Measurements from ENCODE around the gene PKMYT1. TPM values are rescaled to one million over a fixed set of nuclear protein-coding genes. Genes with fewer than 3 reads are reported as not detected.

PKMYT1 gene
- total RNA-seq, 1 donor from 2014 or later = 107 TPM

DNA sequence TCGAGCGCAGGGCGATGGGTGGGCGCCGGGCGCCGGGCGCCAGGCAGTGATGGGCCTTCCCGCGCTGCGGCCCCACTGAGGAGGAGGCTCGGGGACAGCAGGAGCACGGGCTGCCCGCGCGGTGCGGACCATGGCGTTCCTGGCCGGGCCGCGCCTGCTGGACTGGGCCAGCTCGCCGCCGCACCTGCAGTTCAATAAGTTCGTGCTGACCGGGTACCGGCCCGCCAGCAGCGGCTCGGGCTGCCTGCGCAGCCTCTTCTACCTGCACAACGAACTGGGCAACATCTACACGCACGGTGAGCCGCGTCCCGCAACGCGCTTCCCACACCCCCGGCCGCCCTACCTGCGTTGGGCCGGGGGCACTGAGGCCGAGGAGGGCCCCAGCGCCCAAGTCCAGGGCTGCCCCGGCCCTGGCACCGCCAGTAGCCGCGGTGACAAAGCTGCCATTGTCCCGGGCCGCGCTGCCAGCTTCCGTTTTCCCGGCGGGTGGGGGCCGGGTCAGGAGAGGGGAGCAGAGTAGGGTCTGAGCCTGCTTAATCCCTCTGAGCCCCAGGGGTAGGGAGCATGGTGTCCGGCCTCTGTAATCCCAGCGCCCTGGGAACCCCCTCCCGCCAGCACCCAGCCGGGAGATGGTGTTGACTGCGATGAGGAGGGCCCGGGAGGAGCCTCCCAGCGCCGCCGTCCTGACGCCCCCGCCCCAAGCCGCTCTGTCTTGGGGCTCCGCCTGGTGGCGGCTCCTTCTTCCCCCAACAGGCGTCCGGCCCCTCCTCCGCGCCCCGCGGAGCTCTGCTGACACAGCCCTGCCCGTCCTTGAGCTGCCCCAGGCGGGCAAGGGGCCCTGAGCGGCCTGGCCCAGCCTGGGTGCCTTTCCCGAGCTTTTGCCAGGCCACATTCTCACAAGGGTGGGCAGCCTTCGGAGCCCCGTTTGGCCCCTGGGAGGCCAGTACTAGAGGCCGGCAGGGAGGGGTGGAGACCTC is 10.4 kb downstream of the PKMYT1 start:
- peak overlapping the region; percentile 82 for H3K4me3 ChIP-seq (ENCODE audit: low read depth, low read length)
- peak; percentile 54 for TF ChIP-seq CTCF (conservative IDR thresholded peaks at IDR 0.05; ENCODE audit: low read depth, low read length)
- no peak for DNase-seq (ENCODE audit: low read depth)

DNA sequence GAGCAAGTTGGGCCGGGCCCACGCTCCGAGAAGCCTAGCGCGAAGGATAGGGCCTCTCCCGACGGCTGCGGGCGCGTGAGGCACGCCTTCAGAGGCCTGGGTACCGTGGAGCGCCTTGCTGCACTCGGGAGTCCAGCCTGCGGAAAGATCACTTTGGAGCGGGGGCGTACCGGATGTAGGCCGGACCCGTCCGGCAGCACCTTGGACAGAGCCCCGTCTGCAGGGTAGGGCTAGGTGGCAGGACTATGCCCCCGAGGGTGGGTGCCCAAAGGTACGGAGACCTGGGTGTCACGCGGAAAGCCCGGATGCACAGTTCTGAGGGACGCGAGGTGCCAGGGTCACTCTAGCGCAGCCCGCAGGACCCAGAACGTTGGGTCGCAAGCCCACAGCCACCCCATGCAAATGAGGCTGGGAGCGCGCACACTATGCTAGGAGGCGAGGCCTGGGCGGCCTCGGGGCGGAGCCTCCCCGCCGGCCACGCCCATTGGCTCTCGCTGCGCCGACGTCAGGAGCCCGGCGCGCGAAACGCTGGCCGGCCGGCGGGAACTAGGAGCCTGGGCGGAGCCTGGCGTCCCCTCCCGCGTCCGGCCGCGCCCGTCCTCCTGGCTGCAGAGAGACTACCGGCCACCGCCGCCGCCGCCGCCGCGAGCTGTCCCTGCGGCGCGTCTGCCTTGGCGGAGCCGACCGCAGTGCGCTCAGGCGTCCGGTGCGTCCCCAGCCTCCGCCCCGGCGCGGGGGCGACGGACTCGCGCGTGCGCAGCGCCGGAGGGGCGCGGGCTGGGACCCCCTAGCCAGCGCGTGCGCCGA is 11.3 kb downstream of the PKMYT1 start, which contains the start of gene PAQR4:
Gene PAQR4 (plus strand): TSS at position 611 of the 807 bp plus-strand sequence. CDS start 327 bp downstream, outside the sequence.
- peak within 1 kb of the TSS; percentile 82 for H3K4me3 ChIP-seq (ENCODE audit: low read depth, low read length)
- no peak for TF ChIP-seq CTCF (conservative IDR thresholded peaks at IDR 0.05; ENCODE audit: low read depth, low read length)
- DNase-seq (ENCODE audit: low read depth) = peak; percentile 25

DNA sequence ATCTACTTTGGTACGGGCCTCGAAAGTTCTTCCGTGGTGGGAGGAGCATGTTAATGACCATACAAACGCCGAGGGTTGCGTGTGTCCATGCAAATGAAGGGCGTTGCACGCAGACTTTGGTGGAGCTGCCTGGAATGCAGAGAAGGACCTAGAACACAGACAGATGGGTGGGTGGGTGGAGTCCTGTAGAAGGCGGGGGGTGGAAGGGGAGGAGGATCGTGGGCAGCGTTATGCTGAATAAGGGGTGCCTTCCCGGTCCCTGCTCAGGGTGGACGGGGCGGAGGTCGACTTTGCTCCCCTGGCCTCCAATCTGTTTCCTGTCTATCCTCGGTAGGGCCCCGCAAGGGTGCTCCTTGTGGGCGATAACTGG is 11.9 kb downstream of the PKMYT1 start:
- TF ChIP-seq CTCF (conservative IDR thresholded peaks at IDR 0.05; ENCODE audit: low read depth, low read length) = no peak
- H3K4me3 ChIP-seq (ENCODE audit: low read depth, low read length) = peak overlapping the region; percentile 82
- no peak for DNase-seq (ENCODE audit: low read depth)

- no peak overlapping the region for H3K4me3 ChIP-seq (ENCODE audit: low read depth, low read length)
- no peak for DNase-seq (ENCODE audit: low read depth)
- no peak for TF ChIP-seq CTCF (conservative IDR thresholded peaks at IDR 0.05; ENCODE audit: low read depth, low read length)
These were observed 12.5 kb downstream of the PKMYT1 start for GRCh38 chr16:2967721-2968161.

DNA sequence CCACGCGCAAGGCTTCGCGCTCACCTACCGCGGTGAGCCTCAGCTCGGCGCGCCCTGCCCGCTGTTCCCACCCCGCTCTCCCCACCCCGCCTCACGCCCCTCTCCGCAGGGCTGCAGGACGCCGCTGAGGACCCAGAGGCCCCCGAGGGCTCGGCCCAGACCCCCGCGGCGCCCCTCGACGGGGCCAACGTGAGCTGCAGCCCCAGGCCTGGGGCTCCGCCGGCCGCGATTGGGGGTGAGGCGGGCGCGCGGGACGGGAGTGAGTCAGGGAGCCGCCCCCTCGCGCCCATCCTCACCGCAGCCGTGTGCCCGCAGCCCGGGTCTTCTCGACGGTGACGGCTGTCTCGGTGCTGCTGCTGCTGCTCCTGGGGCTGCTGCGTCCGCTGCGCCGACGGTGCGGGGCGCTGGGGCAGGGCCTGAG is 13.0 kb downstream of the PKMYT1 start:
- no peak for TF ChIP-seq CTCF (conservative IDR thresholded peaks at IDR 0.05; ENCODE audit: low read depth, low read length)
- H3K4me3 ChIP-seq (ENCODE audit: low read depth, low read length) = no peak overlapping the region
- no peak for DNase-seq (ENCODE audit: low read depth)

DNA sequence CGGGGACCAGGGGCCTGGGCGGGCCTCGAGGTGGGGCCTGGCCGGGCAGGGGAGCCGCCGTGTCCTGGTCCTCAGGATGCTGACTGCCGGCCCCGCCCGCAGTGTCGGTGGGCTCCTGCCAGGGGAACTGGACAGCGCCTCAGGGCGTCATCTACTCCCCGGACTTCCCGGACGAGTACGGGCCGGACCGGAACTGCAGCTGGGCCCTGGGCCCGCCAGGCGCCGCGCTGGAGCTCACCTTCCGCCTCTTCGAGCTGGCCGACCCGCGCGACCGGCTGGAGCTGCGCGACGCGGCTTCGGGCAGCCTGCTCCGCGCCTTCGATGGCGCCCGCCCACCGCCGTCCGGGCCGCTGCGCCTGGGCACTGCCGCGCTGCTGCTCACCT is 13.4 kb downstream of the PKMYT1 start:
- DNase-seq (ENCODE audit: low read depth) = no peak
- TF ChIP-seq CTCF (conservative IDR thresholded peaks at IDR 0.05; ENCODE audit: low read depth, low read length) = no peak
- peak overlapping the region; percentile 19 for H3K4me3 ChIP-seq (ENCODE audit: low read depth, low read length)

All from epithelial cell of proximal tubule (primary cell).